Skeletal muscle tissue (tissue), 4 donors: ENCODE results near the gene CAMK2A. TPM values are rescaled to one million over a fixed set of nuclear protein-coding genes. Genes with fewer than 3 reads are reported as not detected.

ENCODE experiments used
- H3K27ac ChIP-seq: one replicate; pipeline ENCODE4 v1.7.0; 2013; ENCODE audit warnings: mild to moderate bottlenecking, low read depth, low read length, inconsistent platforms
- H3K27me3 ChIP-seq, 3 donors: one replicate each; pipeline ENCODE4 v1.7.0; 2013; ENCODE audit warnings: low read length in 3 of 3; ENCODE audit not compliant: control insufficient read depth in 3 of 3, insufficient read depth in 3 of 3
- H3K36me3 ChIP-seq, 3 donors: one replicate each; pipeline ENCODE4 v1.7.0; 2013; ENCODE audit warnings: low read length in 3 of 3; ENCODE audit not compliant: control insufficient read depth in 3 of 3, insufficient read depth in 3 of 3
- H3K4me1 ChIP-seq, 3 donors: one replicate each; pipeline ENCODE4 v1.7.0; 2013; ENCODE audit warnings: low read length in 3 of 3, mild to moderate bottlenecking in 3 of 3; ENCODE audit not compliant: control insufficient read depth in 3 of 3, insufficient read depth in 3 of 3
- H3K4me3 ChIP-seq, 3 donors: one replicate each; pipeline ENCODE4 v1.7.0; 2013; ENCODE audit warnings: low read length in 3 of 3
- H3K9ac ChIP-seq, 3 donors: one replicate each; pipeline ENCODE4 v1.7.0; 2013; ENCODE audit warnings: low read length in 3 of 3, mild to moderate bottlenecking in 3 of 3, moderate library complexity in 2 of 3, low read depth in 1 of 3
- H3K9me3 ChIP-seq, 3 donors: one replicate each; pipeline ENCODE4 v1.7.0; 2013; ENCODE audit warnings: low read length in 3 of 3; ENCODE audit not compliant: control insufficient read depth in 3 of 3
- total RNA-seq: library from RNA; depleted of rRNA; stranded (reverse); fragments of >200 nt; gene quantifications from one replicate; pipeline ENCODE4 v1.2.3, GENCODE V29; 2014
- donor health status: Osteomylitis.

The CAMK2A gene
- total RNA-seq, 1 donor from 2014 or later, result 45.9 TPM

- Histone ChIP-seq H3K4me1 (peaks cover 9 to 21% (median 12%) of the 10 kb centered on the region in 3 donors), H3K27me3 (no peaks in the 10 kb centered on the region), H3K27ac (no peak overlapping the region), H3K9ac (no peak overlapping the region), H3K4me3 (no peak overlapping the region), H3K36me3 (no peaks in the 10 kb centered on the region), H3K9me3 (no peaks in the 10 kb centered on the region)
Observed at GRCh38 chr5:150271923-150272322, 17.6 kb downstream of the CAMK2A start.

GRCh38 chr5:150271296-150271692, 18.3 kb downstream of the CAMK2A start:
- no peaks in the 10 kb centered on the region for H3K36me3 ChIP-seq
- peaks cover 9 to 21% (median 12%) of the 10 kb centered on the region in 3 donors for H3K4me1 ChIP-seq
- H3K9me3 ChIP-seq, result no peaks in the 10 kb centered on the region
- no peaks in the 10 kb centered on the region for H3K27me3 ChIP-seq
- H3K27ac ChIP-seq, result peak overlapping the region; percentile 51
- H3K9ac ChIP-seq, result no peak overlapping the region
- no peak overlapping the region for H3K4me3 ChIP-seq

GRCh38 chr5:150270541-150271295, 18.9 kb downstream of the CAMK2A start:
- no peaks in the 10 kb centered on the region for H3K36me3 ChIP-seq
- H3K4me3 ChIP-seq, result peak overlapping the region in 1 of 3 donors; percentile 29
- peak overlapping the region; percentile 51 for H3K27ac ChIP-seq
- no peaks in the 10 kb centered on the region for H3K9me3 ChIP-seq
- no peaks in the 10 kb centered on the region for H3K27me3 ChIP-seq
- peaks cover 9 to 21% (median 12%) of the 10 kb centered on the region in 3 donors for H3K4me1 ChIP-seq
- H3K9ac ChIP-seq, result peak overlapping the region; percentile 14 to 57 (median 51)

GRCh38 chr5:150266871-150267291, 22.7 kb downstream of the CAMK2A start:
- Histone ChIP-seq H3K27me3 (no peaks in the 10 kb centered on the region), H3K9ac (no peak overlapping the region), H3K4me3 (no peak overlapping the region)

GRCh38 chr5:150265870-150266383, 23.6 kb downstream of the CAMK2A start:
- Histone ChIP-seq H3K27me3 (no peaks in the 10 kb centered on the region), H3K4me3 (no peak overlapping the region), H3K4me1 (peaks cover 20 to 27% (median 26%) of the 10 kb centered on the region in 3 donors), H3K36me3 (no peaks in the 10 kb centered on the region), H3K9ac (no peak overlapping the region), H3K9me3 (no peaks in the 10 kb centered on the region), H3K27ac (no peak overlapping the region)

More at GRCh38 chr5:150266871-150267291, 22.7 kb downstream of the CAMK2A start:
- Histone ChIP-seq H3K27ac (no peak overlapping the region), H3K9me3 (no peaks in the 10 kb centered on the region), H3K36me3 (no peaks in the 10 kb centered on the region), H3K4me1 (peaks cover 23 to 34% (median 31%) of the 10 kb centered on the region in 3 donors)

- no peaks in the 10 kb centered on the region for H3K27me3 ChIP-seq
- no peak overlapping the region for H3K4me3 ChIP-seq
Observed at GRCh38 chr5:150264667-150265603, 24.6 kb downstream of the CAMK2A start.

GRCh38 chr5:150263801-150264621, 25.6 kb downstream of the CAMK2A start:
- H3K9ac ChIP-seq, result peak overlapping the region; percentile 15 to 57 (median 35)
- no peaks in the 10 kb centered on the region for H3K36me3 ChIP-seq
- no peaks in the 10 kb centered on the region for H3K9me3 ChIP-seq
- peak overlapping the region in 2 of 3 donors; percentile 1 to 35 for H3K4me3 ChIP-seq
- peak overlapping the region; percentile 57 for H3K27ac ChIP-seq
- no peaks in the 10 kb centered on the region for H3K27me3 ChIP-seq
- peaks cover 13 to 19% (median 14%) of the 10 kb centered on the region in 3 donors for H3K4me1 ChIP-seq

More at GRCh38 chr5:150264667-150265603, 24.6 kb downstream of the CAMK2A start:
- Histone ChIP-seq H3K36me3 (no peaks in the 10 kb centered on the region), H3K9me3 (no peaks in the 10 kb centered on the region), H3K27ac (peak overlapping the region; percentile 57), H3K9ac (peak overlapping the region in 2 of 3 donors; percentile 35 to 57), H3K4me1 (peaks cover 17 to 19% (median 18%) of the 10 kb centered on the region in 3 donors)

GRCh38 chr5:150263375-150263775, 26.2 kb downstream of the CAMK2A start:
- Histone ChIP-seq H3K9me3 (no peaks in the 10 kb centered on the region), H3K9ac (peak overlapping the region in 2 of 3 donors; percentile 15 to 57), H3K4me3 (peak overlapping the region in 2 of 3 donors; percentile 1 to 35), H3K27ac (peak overlapping the region; percentile 57), H3K4me1 (peaks cover 13 to 19% (median 14%) of the 10 kb centered on the region in 3 donors), H3K36me3 (no peaks in the 10 kb centered on the region), H3K27me3 (no peaks in the 10 kb centered on the region)

GRCh38 chr5:150262502-150262901, 27.1 kb downstream of the CAMK2A start:
- Histone ChIP-seq H3K27me3 (no peaks in the 10 kb centered on the region), H3K9me3 (no peaks in the 10 kb centered on the region), H3K4me1 (peaks cover 13 to 19% (median 14%) of the 10 kb centered on the region in 3 donors), H3K9ac (no peak overlapping the region), H3K27ac (no peak overlapping the region), H3K36me3 (no peaks in the 10 kb centered on the region), H3K4me3 (no peak overlapping the region)
